PFSK-1 (cell line): ENCODE data around the gene CYYR1.

ENCODE experiments used
- FOXP2 ChIP-seq: optimal IDR thresholded peaks from 2 replicates; pipeline ENCODE3; 2011; ENCODE audit warnings: borderline replicate concordance, control low read depth, inconsistent platforms; ENCODE audit not compliant: insufficient read depth; ENCODE audit errors: extremely low read length, extremely low read depth
- POLR2AphosphoS5 ChIP-seq: IDR thresholded peaks from 2 replicates; pipeline ENCODE4 v1.6.1; 2012; ENCODE audit warnings: low read depth, mild to moderate bottlenecking, control low read depth, low read length, moderate library complexity
- REST ChIP-seq, 2 experiments: IDR thresholded peaks; 2 replicates each; pipeline versions ENCODE4 v1.6.1 to v1.8.0; 2011 to 2012; ENCODE audit warnings: low read depth in 2 of 2, low read length in 2 of 2, control low read depth in 1 of 2, inconsistent platforms in 1 of 2, mild to moderate bottlenecking in 1 of 2, moderate library complexity in 1 of 2; ENCODE audit not compliant: insufficient read depth in 1 of 2
- SIN3A ChIP-seq: IDR thresholded peaks from 2 replicates; pipeline ENCODE4 v1.6.1; 2012; ENCODE audit warnings: mild to moderate bottlenecking, low read length, moderate library complexity, borderline replicate concordance; ENCODE audit not compliant: insufficient read depth
- TAF1 ChIP-seq: IDR thresholded peaks from 2 replicates; pipeline ENCODE4 v1.6.1; 2012; ENCODE audit warnings: low read length, control low read depth, borderline replicate concordance; ENCODE audit not compliant: insufficient read depth

CYYR1 gene

GRCh38 chr21:26490771-26491170 is 82.3 kb downstream of the CYYR1 start:
- no peak for TF ChIP-seq SIN3A
- no peak for TF ChIP-seq POLR2AphosphoS5
- no peak for TF ChIP-seq TAF1
- TF ChIP-seq FOXP2, result no peak
- TF ChIP-seq REST (IDR thresholded peaks at IDR 0.05; ENCODE audit: insufficient read depth in 1 of 2, low read depth in 2 of 2, low read length in 2 of 2), result no peak

GRCh38 chr21:26489781-26490180 is 83.3 kb downstream of the CYYR1 start:
- TF ChIP-seq FOXP2, result no peak
- TF ChIP-seq POLR2AphosphoS5, result no peak
- no peak for TF ChIP-seq TAF1
- TF ChIP-seq REST (IDR thresholded peaks at IDR 0.05; ENCODE audit: insufficient read depth in 1 of 2, low read depth in 2 of 2, low read length in 2 of 2), result no peak
- no peak for TF ChIP-seq SIN3A

- TF ChIP-seq SIN3A (no peak), REST (IDR thresholded peaks at IDR 0.05; ENCODE audit: insufficient read depth in 1 of 2, low read depth in 2 of 2, low read length in 2 of 2) (no peak), FOXP2 (no peak), POLR2AphosphoS5 (no peak), TAF1 (no peak)
These were observed 85.1 kb downstream of the CYYR1 start for GRCh38 chr21:26487981-26488480.

GRCh38 chr21:26473471-26473870 is 99.6 kb downstream of the CYYR1 start:
- TF ChIP-seq REST (IDR thresholded peaks at IDR 0.05; ENCODE audit: insufficient read depth in 1 of 2, low read depth in 2 of 2, low read length in 2 of 2), result no peak

GRCh38 chr21:26471099-26471471 is 102.0 kb downstream of the CYYR1 start:
- no peak for TF ChIP-seq POLR2AphosphoS5
- no peak for TF ChIP-seq TAF1
- TF ChIP-seq FOXP2, result no peak
- no peak for TF ChIP-seq REST (IDR thresholded peaks at IDR 0.05; ENCODE audit: insufficient read depth in 1 of 2, low read depth in 2 of 2, low read length in 2 of 2)
- TF ChIP-seq SIN3A, result no peak
